GM12878 (cell line): ENCODE results near the gene ARHGEF7. TPM values are rescaled to one million over a fixed set of nuclear protein-coding genes. Genes with fewer than 3 reads are reported as not detected.

ENCODE experiments used
- ATAC-seq: fragments of 200-7000 bp; cut with Tn5 transposase; 3 replicates; pipeline ENCODE4 v1.9.1; 2020; ENCODE audit warnings: mild to moderate bottlenecking, moderate library complexity
- BruUV-seq: library from RNA; stranded (reverse); fragments of 400-500 nt; replicated peaks from 2 replicates; lab custom pipeline; 2021; lab: Mats Ljungman, UMichigan
- CTCF ChIA-PET: fragments of 300-600 bp; sonication (Branson Sonifier 250); formaldehyde crosslinking; extraction: SDS; loops from one replicate; lab custom pipeline; 2021; ENCODE audit warnings: inconsistent platforms; lab: Yijun Ruan, JAX
- POLR2A ChIA-PET: fragments of 350-600 bp; formaldehyde crosslinking; extraction: SDS; loops from one replicate; lab custom pipeline; 2021; ENCODE audit warnings: inconsistent platforms; lab: Charles Lee
- RAD21 ChIA-PET: fragments of 300-600 bp; sonication (Branson Sonifier 250); formaldehyde crosslinking; loops from one replicate; lab custom pipeline; 2023; ENCODE audit warnings: antibody characterized with exemption; ENCODE audit not compliant: unreplicated experiment; lab: Charles Lee
- SMC1A ChIA-PET: fragments of 300-600 bp; sonication (Branson Sonifier 250); formaldehyde crosslinking; loops from one replicate; lab custom pipeline; 2023; ENCODE audit not compliant: unreplicated experiment, uncharacterized antibody; lab: Charles Lee
- DNase-seq: peaks from one replicate; pipeline ENCODE4 v3.0.0-alpha.2; 2011; ENCODE audit warnings: low read depth, low spot score
- FAIRE-seq: peaks from 3 replicates; lab custom pipeline; 2011; peaks lifted over from hg19 to GRCh38; lab: Jason Lieb, UNC
- H2AFZ ChIP-seq: 2 replicates; pipeline ENCODE4 v1.6.0; 2011; ENCODE audit warnings: low read depth, low read length, control low read depth; ENCODE audit not compliant: control insufficient read depth
- H3K27ac ChIP-seq: 2 replicates; pipeline ENCODE4 v1.5.1; 2011; ENCODE audit warnings: control low read depth; ENCODE audit not compliant: control insufficient read depth, insufficient read depth
- H3K27me3 ChIP-seq, 2 experiments: replicated peaks in 1 of 2; 2 replicates each; pipeline versions ENCODE4 v1.6.0 to v1.6.1; 2011; ENCODE audit warnings: low read length in 1 of 2; ENCODE audit not compliant: control insufficient read depth in 2 of 2, insufficient read depth in 2 of 2
- H3K36me3 ChIP-seq, 2 experiments: 2 replicates each; pipeline ENCODE4 v1.5.1; 2011; ENCODE audit warnings: low read length in 1 of 2; ENCODE audit not compliant: control insufficient read depth in 2 of 2, insufficient read depth in 2 of 2
- H3K4me1 ChIP-seq: 2 replicates; pipeline ENCODE4 v1.6.1; 2011; ENCODE audit warnings: mild to moderate bottlenecking, low read length, moderate library complexity, mixed read lengths; ENCODE audit not compliant: control insufficient read depth, insufficient read depth
- H3K4me2 ChIP-seq: 2 replicates; pipeline ENCODE4 v1.6.0; 2011; ENCODE audit warnings: control low read depth; ENCODE audit not compliant: control insufficient read depth, insufficient read depth
- H3K4me3 ChIP-seq: fragments of 200-600 bp; sonication (generic); 2 replicates; pipeline ENCODE4 v1.5.1; 2016
- H3K79me2 ChIP-seq: 2 replicates; pipeline ENCODE4 v1.6.0; 2011; ENCODE audit warnings: low read length; ENCODE audit not compliant: control insufficient read depth, insufficient read depth
- H3K9ac ChIP-seq: 2 replicates; pipeline ENCODE4 v1.8.0; 2011; ENCODE audit warnings: low read length, control low read depth, mixed read lengths; ENCODE audit not compliant: control insufficient read depth, insufficient read depth
- H3K9me3 ChIP-seq: replicated peaks from 3 replicates; pipeline ENCODE4 v1.5.1; 2011; ENCODE audit warnings: mild to moderate bottlenecking, low read length; ENCODE audit not compliant: control insufficient read depth, insufficient read depth
- H4K20me1 ChIP-seq: 2 replicates; pipeline ENCODE4 v1.6.0; 2011; ENCODE audit not compliant: control insufficient read depth, insufficient read depth
- ASH2L ChIP-seq: fragments of 300-600, 200-600 bp; sonication (generic); IDR thresholded peaks from 2 replicates; pipeline ENCODE4 v1.6.1; 2017; ENCODE audit warnings: low read depth, mild to moderate bottlenecking, borderline replicate concordance
- BCLAF1 ChIP-seq: fragments of 450-650 bp; IDR thresholded peaks from 2 replicates; pipeline ENCODE4 v1.6.1; 2017; ENCODE audit warnings: antibody characterized with exemption, mild to moderate bottlenecking, moderate library complexity
- FOXM1 ChIP-seq: IDR thresholded peaks from 2 replicates; pipeline ENCODE4 v1.6.1; 2012; ENCODE audit warnings: low read depth, mild to moderate bottlenecking, inconsistent platforms, low read length, moderate library complexity
- IKZF2 ChIP-seq, 2 experiments: fragments of 450-650 bp; IDR thresholded peaks; 2 replicates each; pipeline ENCODE4 v1.6.1; 2017; ENCODE audit warnings: mild to moderate bottlenecking in 2 of 2, moderate library complexity in 2 of 2
- MYC ChIP-seq: IDR thresholded peaks from 2 replicates; pipeline ENCODE4 v1.6.1; 2011; ENCODE audit warnings: mild to moderate bottlenecking, low read length, moderate library complexity, inconsistent platforms; ENCODE audit not compliant: insufficient read depth, insufficient replicate concordance, insufficient read length, severe bottlenecking
- POLR2AphosphoS5 ChIP-seq: IDR thresholded peaks from 2 replicates; pipeline ENCODE4 v1.6.1; 2011; ENCODE audit warnings: mild to moderate bottlenecking, low read length, inconsistent platforms
- POU2F2 ChIP-seq: IDR thresholded peaks from 3 replicates; pipeline ENCODE4 v1.6.1; 2011; ENCODE audit warnings: low read depth, mild to moderate bottlenecking, low read length, borderline replicate concordance
- SP1 ChIP-seq: IDR thresholded peaks from one replicate; pipeline ENCODE4 v1.6.1; 2011; ENCODE audit warnings: low read depth, low read length
- WGBS: methylation state at CpG from one replicate; pipeline ENCODE4 v1.1.6; 2016; ENCODE audit warnings: low lambda C conversion rate; ENCODE audit not compliant: insufficient replicate concordance, insufficient coverage; ENCODE audit errors: missing lambda C conversion rate; 5-methylcytosine and 5-hydroxymethylcytosine counted together
- in situ Hi-C: fragments of 300-500 bp; cut with MboI; formaldehyde crosslinking; loops from 9 replicates; pipeline ENCODE4 v1.14.3; 2018; ENCODE audit warnings: mixed read lengths
- intact Hi-C: fragments of 100-400 bp; cut with micrococcal nuclease; formaldehyde crosslinking; loops from one replicate; pipeline ENCODE4 v1.14.2; 2022; ENCODE audit not compliant: unreplicated experiment
- polyA plus RNA-seq, 11 experiments: library from polyadenylated mRNA; depleted of rRNA in 4 of 11; unstranded in 6 of 11; stranded (reverse) in 5 of 11; fragments of >200 nt; fragmentation: Nextera tagmentation in 4 of 11; fragmentation: Illumina TruSeq in 1 of 11; extraction: Ambion mirVana in 4 of 11; extraction: Trizol in 1 of 11; gene quantifications; 1 replicate in 1 of 11; 2 replicates in 10 of 11; pipeline versions ENCODE4 v1.2.1 to v1.2.3, GENCODE V29; 2011 to 2016; ENCODE audit warnings: inconsistent platforms in 2 of 11, missing spikeins in 2 of 11, low read depth in 1 of 11
- total RNA-seq, 4 experiments: library from RNA; depleted of rRNA in 3 of 4; stranded (reverse); fragments of >200 nt in 3 of 4; fragmentation: Illumina TruSeq in 1 of 4; extraction: Trizol in 1 of 4; gene quantifications; 2 replicates each; pipeline versions ENCODE4 v1.2.1 to v1.2.3, GENCODE V29; 2013 to 2021
- TF ChIP-seq, protein P1 (sequence below): fragments of 450-650 bp; IDR thresholded peaks from 2 replicates; pipeline ENCODE4 v1.6.1; 2016; ENCODE audit warnings: mild to moderate bottlenecking
- TF ChIP-seq, protein P2 (sequence below): IDR thresholded peaks from 2 replicates; pipeline ENCODE4 v1.6.1; 2011; ENCODE audit warnings: borderline replicate concordance, low read depth, mild to moderate bottlenecking, moderate library complexity, low read length; ENCODE audit not compliant: insufficient read depth, poor library complexity, severe bottlenecking
- TF ChIP-seq, protein P3 (sequence below): IDR thresholded peaks from 2 replicates; pipeline ENCODE4 v1.6.1; 2012; ENCODE audit warnings: low read depth, low read length, improper control_type of control experiment
- TF ChIP-seq, protein P4 (sequence below): IDR thresholded peaks from 2 replicates; pipeline ENCODE4 v1.6.1; 2011; ENCODE audit warnings: mild to moderate bottlenecking, low read depth, low read length, moderate library complexity; ENCODE audit not compliant: insufficient replicate concordance

ARHGEF7 gene
- total and polyA plus RNA-seq, 10 of the 15 experiments (the other 5 are each of a cell fraction or from before 2014, with no cell fraction given) = 4.7 to 65.5 (median 36.6) TPM

DNA sequence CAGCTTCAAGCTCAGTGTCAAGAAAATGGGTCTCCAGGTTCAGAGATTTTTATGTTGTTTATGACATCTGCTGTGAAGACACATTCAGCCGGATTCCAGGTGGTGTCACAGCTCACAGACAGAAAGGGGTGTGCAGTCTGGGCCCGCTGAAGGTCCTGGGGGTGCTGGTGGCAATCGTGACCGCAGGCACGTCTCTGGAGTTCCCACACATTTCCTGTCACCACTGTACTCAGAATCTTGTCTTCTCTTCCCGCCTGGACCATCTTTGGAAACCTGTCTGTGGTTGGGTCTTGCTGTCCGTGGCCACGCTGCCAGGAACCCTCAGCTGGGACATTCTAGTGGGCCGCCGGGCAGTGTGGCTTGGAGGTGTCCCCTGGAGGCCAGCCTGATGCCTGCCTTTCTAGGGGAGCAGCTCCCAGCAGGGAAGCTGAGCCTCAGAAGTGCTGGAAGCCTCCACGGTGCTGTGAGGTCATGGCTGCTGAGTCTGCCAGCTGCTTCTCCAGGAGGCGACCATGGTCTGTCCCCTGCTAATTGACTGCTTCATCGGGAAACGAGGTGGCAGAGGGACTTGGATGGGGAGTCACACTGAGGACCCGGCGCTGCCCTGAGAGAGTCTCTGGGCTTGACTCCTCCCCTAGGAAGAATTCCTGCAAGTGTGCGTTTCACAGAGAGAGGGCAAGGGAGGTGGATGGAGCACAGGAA, 209.0 kb downstream of the ARHGEF7 start (continued):
- TF ChIP-seq, protein P1, sequence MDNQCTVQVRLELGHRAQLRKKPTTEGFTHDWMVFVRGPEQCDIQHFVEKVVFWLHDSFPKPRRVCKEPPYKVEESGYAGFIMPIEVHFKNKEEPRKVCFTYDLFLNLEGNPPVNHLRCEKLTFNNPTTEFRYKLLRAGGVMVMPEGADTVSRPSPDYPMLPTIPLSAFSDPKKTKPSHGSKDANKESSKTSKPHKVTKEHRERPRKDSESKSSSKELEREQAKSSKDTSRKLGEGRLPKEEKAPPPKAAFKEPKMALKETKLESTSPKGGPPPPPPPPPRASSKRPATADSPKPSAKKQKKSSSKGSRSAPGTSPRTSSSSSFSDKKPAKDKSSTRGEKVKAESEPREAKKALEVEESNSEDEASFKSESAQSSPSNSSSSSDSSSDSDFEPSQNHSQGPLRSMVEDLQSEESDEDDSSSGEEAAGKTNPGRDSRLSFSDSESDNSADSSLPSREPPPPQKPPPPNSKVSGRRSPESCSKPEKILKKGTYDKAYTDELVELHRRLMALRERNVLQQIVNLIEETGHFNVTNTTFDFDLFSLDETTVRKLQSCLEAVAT = no peak
- TF ChIP-seq, protein P2, sequence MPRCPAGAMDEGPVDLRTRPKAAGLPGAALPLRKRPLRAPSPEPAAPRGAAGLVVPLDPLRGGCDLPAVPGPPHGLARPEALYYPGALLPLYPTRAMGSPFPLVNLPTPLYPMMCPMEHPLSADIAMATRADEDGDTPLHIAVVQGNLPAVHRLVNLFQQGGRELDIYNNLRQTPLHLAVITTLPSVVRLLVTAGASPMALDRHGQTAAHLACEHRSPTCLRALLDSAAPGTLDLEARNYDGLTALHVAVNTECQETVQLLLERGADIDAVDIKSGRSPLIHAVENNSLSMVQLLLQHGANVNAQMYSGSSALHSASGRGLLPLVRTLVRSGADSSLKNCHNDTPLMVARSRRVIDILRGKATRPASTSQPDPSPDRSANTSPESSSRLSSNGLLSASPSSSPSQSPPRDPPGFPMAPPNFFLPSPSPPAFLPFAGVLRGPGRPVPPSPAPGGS = no peak
- TF ChIP-seq ASH2L (no peak), POU2F2 (no peak), POLR2AphosphoS5 (no peak), MYC (no peak), IKZF2 (IDR thresholded peaks at IDR 0.05) (no peak)

DNA sequence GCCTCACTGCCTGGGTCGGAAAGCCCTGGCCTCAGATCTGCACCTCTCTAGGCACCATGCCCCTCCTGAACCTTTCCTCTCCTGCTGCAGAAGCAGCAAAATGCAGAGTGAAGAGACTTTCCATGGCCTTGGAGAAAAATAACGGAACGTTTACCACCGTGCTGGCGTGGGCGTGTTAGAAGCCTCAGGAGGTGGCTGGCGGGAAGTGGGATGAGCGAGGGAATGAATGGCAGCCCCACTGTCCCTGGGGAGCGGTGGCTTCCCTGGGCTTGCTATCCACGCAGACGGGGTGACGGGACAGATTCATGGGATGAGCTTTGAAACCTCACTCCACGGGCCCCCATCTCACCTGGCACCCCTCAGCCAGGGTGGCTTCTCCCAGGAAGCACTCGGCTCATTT, 209.6 kb downstream of the ARHGEF7 start:
- in situ Hi-C loops = no loop called here
- TF ChIP-seq FOXM1 (no peak), BCLAF1 (no peak), SP1 (no peak)
- TF ChIP-seq, protein P3, sequence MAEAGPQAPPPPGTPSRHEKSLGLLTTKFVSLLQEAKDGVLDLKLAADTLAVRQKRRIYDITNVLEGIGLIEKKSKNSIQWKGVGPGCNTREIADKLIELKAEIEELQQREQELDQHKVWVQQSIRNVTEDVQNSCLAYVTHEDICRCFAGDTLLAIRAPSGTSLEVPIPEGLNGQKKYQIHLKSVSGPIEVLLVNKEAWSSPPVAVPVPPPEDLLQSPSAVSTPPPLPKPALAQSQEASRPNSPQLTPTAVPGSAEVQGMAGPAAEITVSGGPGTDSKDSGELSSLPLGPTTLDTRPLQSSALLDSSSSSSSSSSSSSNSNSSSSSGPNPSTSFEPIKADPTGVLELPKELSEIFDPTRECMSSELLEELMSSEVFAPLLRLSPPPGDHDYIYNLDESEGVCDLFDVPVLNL = no peak
- TF ChIP-seq, protein P4, sequence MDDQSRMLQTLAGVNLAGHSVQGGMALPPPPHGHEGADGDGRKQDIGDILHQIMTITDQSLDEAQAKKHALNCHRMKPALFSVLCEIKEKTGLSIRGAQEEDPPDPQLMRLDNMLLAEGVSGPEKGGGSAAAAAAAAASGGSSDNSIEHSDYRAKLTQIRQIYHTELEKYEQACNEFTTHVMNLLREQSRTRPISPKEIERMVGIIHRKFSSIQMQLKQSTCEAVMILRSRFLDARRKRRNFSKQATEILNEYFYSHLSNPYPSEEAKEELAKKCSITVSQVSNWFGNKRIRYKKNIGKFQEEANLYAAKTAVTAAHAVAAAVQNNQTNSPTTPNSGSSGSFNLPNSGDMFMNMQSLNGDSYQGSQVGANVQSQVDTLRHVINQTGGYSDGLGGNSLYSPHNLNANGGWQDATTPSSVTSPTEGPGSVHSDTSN = no peak

More for the DNA sequence above, 209.6 kb downstream of the ARHGEF7 start:
- RAD21 ChIA-PET = no interaction called here
- CTCF ChIA-PET = no interaction called here
- no peak for DNase-seq
- SMC1A ChIA-PET = no interaction called here
- Histone ChIP-seq H3K4me1 (no peaks in the 10 kb centered on the region; the same call in 1 of the 2 replicates), H3K9ac (no peak overlapping the region), H4K20me1 (no peaks in the 10 kb centered on the region), H3K79me2 (no peaks in the 10 kb centered on the region), H3K9me3 (no peaks in the 10 kb centered on the region), H3K27ac (no peak overlapping the region), H3K36me3 (no peaks in the 10 kb centered on the region), H3K4me3 (no peak overlapping the region), H3K27me3 (no peaks in the 10 kb centered on the region), H3K4me2 (no peak overlapping the region), H2AFZ (no peak overlapping the region)
- BruUV-seq = no TSS peak
- no peak for ATAC-seq
- intact Hi-C loops = no loop called here
- POLR2A ChIA-PET = no interaction called here
- WGBS = 86% methylated on average over 11 of the region's 14 CpGs
- no peak for FAIRE-seq
